Measurements from ENCODE around the gene ZNF746.
"Not testable (repeated sequence)": the region's sequence is repeated elsewhere in the genome, so short reads cannot be mapped to it uniquely, and the experiment has no call there.

ZNF746 gene

DNA sequence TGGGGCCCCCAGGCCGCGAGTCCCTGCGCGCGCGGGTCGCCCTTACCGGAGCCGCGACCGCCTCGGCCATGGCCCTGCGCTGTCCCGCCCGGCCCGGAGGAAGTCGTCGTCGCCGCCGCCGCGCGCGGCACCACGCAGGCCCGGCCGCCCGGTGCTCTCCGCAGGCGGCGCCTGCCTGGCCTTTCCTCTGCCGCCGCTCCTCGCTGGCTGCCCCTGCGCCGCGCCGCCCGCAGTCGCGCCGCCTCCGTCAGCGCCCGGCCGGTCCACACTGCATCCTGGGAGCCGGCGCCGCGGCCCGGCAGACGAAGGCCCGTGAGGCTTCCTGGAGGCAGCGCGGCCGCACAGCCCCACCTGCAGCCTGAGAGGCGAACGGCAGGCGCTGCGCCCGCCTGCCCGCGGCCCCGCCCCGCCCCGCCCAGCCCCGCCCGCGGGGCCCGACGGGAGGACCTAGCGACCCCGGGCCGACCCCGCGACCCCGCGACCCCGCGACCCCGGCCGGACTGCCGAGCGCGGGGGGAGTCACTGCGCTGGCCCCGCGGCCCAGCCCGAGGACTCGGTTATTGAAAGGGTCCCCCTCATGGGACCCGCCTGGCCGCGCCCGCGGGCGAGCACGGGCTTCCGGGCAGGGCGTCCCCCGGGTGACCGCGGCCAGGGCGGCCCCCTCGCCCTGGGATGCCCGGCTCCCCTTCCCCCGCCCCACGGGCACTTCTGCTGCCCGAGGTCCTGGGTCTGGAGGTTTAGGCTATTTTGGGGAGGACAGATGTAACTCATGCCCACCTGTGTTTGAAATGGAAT lies at the start of gene ZNF746:
Gene ZNF746, minus strand, starts transcription at position 343 of the 795 bp plus-strand sequence. Its CDS starts 273 bp downstream, at position 70.
- DNase-seq: peak; percentile 83

DNA sequence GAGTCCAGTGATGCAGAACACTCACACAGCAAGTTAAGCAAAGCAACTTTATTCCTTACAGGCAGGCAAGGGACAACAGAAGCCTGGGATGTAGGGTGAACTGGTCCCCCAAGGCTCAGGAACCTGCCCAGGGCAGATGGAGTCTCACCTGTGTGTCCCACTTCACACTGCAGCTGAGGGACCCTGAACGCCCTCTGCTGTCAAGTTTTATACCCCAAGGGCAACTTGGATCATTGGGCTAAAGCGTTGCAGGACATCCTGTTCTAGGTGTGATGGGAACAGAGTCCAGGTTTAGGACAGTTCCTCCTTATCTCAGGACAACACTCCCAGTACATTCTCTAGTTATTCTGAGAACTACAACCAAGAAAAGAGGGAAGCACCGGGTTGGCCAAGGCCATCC lies 49.5 kb upstream of the ZNF746 start:
- no peak for DNase-seq

DNA sequence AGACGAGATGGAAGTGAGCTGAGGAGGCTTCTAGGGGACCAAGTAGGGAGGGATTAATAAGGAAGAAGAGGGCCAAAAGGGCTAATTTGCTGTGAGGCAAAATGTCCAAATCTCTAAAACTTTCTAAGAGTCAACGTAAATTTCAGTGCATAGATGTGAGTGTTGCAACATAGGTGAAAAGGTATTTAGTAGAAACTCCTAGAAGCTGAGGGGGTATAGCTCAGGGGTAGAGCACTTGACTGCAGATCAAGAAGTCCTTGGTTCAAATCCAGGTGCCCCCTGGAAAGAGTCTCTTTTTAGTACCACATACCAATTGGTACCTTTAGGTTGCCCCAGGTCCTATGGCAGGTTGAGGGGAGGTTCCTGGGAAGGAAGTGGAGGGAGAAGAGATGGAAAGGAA lies 48.7 kb upstream of the ZNF746 start:
- no peak for DNase-seq

DNA sequence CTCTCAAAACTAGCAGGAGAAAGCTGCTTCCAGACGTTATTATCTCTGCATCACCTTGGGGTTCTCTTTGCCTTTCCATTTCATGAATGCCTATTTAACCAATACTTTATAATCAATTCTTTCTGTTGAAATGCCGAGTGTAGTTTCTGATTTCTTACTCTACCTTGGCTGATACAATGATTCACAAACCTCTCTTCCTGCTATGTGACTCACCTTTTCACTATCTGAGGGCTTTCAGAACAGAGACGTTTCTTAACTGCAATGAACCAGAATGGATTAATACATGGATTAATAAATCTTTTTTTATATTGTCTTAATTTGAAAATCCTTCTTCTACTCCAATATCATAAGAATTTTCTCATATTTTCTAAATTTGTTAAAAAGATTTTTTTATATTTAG lies 46.4 kb upstream of the ZNF746 start:
- no peak for DNase-seq

DNA sequence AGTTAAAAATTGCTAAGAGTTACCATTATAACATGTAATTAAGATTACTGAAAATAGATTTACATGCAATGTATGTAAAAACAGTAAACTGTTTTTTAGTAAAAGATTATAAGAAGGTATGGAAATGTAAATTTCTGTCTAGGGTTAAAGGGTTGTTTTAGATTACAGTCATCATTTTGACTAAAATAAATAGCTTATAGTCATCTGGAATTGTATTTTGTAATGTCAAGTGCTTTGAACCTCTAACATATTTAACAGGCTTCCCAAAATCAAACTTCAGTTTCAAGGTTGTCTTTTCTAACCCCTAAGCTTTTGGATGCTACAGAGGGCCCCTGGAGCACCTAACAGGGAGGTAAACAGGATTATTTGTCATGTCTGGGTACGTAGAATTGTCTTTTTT lies 35.0 kb upstream of the ZNF746 start:
- DNase-seq: no peak

DNA sequence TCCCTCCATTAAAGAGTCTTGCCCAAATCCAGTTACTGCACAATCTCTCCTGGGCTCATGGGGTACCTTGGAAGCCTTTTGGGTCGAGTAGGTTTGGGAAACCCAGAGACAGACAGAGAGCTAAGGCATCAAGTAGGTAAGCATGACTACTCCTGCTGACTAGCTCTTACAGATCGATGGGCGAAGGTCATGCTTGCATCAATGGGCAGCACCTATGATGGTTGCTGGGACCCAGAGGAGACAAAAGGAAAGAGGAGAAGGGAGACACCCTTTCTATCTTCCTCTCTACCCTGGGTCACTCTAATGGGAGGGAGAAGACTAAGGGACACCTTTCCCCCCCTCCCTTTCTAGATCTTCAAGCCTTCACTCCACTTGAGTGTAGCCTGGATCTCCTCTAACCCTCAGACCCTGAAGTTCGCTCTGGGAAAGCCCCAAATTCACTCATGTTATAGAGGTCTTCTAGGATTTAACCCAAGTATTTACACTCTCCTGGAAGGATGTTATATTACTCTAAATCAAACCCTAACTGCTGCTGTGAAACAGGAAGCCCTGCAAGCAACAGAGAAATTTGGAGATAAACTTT lies 31.6 kb upstream of the ZNF746 start:
- DNase-seq: no peak

DNA sequence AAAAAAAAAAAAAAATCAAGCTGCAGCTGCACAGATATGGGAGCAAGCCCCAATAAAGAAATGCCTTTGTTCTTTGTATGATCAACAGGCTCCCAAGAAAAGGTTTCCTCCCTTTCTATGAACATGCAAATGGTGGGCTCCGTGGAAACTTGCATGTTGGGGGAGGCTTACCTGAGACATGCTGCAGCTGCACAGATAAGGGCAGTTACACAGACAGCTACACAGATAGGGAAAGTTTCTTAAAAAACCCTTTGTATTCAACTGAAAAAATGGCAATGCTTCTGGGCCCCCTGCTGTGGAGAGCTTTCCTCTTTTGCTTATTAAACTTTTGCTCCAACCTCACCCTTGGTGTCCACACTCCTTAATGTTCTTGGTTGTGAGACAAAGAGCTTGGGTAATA lies 29.8 kb upstream of the ZNF746 start:
- DNase-seq: no peak

DNA sequence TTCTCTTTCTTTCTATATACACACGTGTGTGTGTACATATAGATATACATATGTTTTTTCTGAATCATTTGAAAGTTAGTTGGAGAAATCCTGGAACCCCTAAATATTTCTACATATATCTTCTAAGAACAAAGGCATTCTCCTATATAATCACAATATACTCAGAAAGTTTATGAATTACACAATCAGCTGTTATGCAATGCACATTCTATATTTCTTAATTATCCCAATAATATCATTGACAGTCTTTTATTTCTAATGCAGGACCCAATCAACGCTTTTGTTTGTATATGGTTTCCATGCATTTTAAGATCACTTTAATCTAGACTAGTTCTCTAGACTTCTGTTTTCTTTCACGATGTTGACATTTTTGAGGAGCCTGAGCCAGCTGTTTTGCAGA lies 27.7 kb upstream of the ZNF746 start:
- DNase-seq: no peak

DNA sequence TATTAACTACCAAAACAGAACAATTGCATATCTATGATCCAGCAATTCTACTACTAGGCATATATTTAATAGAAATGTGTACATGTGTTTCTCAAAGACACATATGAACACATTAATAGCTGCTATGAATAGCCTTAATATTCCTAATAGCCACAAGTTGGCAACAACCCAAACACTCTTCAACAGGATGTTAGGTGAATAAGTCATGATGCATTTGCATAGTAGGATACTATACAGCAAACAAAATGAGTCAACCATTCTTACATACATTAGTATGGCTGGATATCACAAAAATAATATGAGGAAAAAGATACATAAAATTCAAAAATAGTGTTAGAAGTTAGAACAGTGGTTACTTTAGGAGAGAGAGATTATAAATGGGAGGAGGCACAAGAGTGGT lies 26.8 kb upstream of the ZNF746 start:
- no peak for DNase-seq

DNA sequence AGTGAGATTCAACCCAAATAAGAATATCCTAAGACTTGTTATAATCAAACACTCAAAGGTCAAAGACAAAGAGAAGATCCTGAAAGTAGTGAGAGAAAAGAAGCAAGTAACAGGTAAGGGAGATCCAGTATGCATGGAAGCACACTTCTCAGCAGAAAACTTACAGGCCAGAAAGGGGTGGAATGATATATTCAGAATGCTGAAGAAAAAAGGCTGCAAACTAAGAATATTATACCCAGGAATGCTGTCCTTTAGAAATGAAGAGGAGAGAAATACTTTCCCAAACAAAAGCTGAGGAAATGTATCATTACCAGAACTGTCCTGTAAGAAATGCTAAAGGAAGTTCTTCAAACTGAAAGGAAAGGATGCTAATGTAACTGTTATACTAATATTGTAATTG lies 12.6 kb upstream of the ZNF746 start:
- DNase-seq: no peak

DNA sequence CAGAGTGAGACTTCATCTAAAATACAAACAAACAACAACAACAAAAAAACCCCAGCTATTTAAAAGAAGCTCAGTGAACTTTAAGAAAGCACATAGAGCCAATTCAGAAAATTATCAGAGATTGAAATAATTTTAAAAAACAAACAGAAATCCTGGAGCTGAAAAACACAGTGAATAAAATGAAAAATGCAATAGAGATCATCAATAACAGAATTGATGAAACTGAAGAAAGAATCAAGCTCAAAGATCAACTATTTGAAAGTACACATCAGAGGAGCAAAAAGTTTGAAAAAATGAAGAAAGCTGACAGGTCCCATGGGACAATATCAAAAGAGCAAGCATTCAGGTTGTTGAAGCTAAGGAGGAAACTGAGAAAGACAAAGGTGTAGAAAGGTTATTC lies 12.2 kb upstream of the ZNF746 start:
- no peak for DNase-seq

DNA sequence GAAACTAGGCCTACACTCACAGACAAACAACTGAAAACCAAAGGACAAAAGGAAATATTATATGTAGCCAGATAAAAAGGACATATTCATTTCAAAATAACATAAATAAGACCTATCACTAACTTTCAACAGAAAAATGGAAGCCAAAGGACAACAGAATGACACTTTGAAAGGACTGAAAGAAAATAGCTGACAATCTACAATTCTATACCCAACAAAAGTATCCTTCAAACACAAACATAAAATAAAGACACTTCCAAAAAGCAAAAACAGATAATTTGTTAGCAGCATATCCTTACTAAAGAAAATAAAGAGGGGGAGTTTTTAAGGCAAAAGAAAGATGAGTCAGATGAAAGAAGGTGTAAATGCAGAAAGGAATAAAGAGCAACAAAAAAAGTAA lies 7.9 kb upstream of the ZNF746 start:
- no peak for DNase-seq

DNA sequence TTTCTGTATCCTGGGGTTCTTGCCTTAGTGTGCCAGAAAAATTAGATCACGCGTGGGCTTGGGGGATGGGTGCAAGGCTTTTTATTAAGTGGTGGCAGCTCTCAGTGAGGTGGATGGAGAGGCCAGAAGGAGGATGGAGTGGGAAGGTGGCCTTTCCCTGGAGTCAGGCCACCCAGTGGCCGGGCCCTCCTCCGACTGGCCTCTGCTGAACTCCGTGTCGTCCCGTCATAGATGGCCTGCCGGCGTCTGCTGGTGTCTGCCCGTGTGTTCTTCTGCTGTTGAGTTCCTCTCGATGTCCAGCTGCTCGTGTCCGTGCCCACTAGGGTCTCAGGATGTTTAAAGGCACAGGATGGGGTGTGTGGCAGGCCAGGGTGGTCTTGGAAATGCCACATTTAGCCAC lies 4.0 kb upstream of the ZNF746 start:
- no peak for DNase-seq

DNA sequence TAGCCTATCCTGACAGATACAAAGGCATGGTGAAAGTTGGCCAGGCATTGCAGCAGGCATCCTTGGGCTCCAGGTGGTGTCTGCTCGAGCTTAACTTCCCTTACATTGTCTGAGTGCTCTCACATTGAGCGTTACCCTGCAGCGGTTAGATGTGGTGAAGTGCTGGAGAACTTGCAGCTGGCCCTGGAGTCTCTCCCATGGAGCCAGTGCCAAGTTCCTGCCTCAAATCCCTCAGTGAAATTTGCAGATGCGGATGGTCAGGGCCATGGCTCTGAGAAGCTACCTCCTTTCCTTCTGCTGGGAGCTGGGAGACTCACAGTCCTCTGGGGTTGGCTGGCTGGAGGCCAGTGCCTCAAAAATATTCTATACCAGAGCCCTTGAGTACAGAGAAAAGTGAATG lies 3.3 kb upstream of the ZNF746 start:
- DNase-seq: no peak

DNA sequence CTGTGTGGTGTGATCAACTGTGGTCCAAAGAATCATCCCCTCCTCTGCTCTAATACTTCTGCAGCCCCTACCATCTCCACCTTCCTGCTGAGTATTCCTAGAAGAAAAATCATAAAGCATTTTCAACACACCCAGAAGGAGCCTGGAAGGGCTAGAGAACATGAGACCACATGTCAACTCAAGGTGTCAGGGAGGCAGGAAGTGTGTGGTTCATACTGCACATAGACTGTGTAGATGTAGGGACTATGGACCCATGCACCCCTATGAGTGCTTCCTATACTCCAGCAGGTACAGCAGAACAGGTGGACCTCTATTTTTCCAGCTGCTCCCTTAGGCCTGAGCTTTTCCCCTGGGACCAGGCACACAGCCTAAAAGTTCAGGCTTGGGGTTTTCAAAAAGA lies 2.6 kb upstream of the ZNF746 start:
- DNase-seq: no peak

DNA sequence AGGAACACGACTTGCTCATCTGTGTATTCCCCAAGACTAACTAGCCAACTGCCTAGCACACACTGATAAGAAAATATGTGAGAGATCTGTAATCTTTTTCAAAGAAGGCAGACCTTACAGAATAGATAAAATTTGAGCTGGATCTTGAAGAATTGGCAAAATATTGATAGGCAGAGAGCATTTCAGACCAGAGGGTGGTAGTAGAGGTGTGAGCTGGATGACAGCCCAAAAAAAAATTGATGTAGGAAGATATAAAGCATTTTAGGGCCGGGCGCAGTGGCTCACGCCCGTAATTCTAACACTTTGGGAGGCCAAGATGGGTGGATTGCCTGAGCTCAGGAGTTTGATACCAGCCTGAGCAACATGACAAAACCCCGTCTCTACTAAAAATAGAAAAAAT lies 1.2 kb upstream of the ZNF746 start:
- DNase-seq: no peak

DNA sequence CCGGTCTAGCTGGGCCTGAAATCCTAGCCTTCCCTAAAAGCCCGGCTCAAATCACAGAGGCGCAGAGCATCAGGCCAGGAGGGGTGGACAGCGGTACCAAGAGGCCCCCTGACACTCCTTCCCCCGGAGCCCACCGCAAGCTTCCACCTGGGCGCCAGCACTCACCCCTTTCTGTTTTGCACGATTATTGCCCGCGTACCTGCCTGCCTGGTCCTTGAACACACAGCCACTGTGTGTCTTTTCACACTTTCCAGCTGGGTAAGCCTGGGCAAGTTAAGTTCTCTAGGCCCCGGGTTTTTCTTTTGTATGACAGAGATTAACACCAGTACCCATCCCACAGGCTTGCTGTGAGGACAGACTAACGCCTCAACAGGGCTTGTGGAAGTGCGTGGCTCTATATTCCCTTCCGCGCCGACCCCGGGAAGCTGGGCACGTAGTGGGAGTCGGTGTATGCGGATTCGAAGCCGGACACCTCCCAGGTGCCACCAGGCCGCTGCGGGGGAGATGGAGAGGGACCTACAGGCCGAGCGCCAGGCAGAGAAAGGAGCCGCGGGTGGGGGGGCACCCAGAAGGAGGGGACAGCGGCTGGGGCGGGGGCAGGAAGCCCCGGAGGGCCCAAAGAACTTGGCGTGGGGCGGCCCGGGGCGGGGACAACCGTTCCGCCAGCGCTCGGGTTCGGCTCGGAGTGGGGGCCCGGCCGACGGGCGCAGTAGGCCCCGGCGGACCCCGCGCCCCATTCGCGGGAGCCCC lies 792 bp downstream of the ZNF746 start:
- peak; percentile 49 for DNase-seq

DNA sequence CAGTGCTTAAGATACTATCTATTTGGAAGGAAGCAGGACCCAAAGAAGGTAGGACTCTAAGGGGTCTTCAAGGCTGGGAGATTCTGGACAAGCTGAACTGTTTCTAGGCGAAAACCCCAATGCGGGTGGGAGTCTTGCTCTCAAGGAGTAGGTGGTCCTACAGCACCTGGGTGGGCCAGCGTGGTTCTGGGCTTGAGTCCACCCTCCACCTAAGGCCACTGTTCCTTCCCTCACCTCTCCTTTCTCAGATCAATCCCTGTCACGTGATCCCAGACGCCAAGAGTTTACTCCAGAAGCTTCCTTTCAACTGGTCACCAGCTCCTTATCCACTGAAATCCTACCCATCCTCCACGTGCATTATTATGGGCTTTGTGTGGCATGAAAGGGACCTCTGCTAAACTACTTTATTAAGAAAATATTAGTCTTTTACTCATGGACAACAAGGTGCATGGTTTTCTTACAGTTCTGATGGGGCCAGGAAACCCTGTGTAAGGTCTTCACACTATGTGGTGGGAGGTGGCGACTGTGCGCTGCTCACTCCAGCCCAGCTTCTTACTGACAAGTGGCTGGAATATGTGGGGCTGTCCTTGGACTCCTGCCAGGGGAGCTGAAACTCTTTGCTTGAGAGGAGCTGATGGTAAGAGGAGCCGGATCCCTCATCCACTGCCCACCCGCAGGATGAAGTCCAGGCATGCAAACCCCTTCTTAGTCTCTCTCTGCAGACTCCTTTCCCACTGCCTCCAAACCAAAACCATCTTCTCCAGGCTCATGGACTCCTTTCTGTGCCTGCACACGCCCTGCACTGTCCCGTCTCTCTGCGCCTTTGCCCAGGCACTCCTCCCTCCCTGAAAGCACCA lies 1.6 kb downstream of the ZNF746 start:
- DNase-seq: no peak

DNA sequence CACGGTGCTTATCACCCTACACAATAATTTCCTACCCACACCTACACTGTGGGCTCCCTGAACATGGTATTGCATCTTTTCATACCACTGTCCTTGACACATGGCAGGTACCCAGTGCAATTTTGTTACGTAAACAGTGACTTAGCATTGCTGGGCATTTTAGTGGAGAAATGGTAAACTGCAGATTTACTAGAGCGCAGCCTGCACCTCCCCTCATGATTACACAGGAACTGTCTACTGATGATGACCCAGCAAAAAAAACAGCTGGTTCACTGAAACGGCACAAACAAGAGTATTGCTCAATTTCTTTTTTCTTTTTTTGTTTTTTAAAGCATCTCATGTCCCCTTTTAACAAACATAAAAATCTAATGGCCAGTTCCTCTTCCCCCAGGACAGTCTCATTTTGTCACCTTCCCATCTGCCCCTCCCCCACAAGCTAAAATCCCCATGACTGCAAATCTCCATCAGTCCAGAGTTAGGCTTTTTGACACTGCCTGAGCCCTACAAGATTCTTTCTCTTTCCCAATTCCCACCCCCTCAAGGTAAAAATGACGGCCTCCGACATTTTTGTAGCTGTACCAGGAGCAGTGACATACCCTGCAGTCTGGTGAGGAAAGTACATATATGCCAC lies 2.8 kb downstream of the ZNF746 start:
- no peak for DNase-seq

DNA sequence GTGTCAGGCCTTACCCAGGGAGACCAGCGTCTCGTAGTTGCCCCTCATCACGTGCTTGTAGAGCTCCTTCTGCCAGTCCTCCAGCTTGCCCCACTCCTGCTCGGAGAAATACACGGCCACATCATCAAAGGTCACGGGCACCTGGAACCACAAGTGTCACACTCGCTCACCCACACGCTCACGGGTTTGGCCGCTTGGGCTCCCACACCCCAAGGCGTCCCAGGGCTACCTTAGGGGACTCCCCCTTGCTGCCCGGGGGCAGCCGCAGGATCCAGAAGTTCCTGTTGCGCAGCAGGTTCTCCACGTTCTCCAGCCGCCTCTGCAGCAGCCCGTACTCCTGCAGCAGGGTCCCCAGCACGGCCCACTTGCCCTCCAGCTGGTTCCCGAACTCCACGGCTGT lies 3.6 kb downstream of the ZNF746 start:
- not testable (repeated sequence) for DNase-seq

DNA sequence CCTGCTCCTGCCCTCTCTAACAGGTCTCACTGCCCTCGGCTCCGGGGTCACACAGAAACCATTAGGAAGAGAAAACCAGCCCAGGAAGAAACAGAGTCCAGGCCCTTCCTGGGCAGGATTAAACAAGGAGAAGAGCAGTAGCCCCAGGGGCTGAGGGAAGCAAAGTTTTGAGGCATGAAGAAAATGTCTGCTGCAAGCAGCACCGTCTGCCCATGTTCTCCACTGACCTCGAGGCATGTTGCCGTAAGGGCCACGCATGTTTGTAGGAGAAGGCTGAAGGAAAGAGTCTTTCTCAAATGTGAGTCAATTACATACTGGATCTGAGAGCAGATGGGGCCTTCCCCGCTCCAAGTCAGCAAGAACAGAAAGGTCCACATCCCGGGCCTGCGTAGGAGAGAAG lies 4.2 kb downstream of the ZNF746 start:
- no peak for DNase-seq

DNA sequence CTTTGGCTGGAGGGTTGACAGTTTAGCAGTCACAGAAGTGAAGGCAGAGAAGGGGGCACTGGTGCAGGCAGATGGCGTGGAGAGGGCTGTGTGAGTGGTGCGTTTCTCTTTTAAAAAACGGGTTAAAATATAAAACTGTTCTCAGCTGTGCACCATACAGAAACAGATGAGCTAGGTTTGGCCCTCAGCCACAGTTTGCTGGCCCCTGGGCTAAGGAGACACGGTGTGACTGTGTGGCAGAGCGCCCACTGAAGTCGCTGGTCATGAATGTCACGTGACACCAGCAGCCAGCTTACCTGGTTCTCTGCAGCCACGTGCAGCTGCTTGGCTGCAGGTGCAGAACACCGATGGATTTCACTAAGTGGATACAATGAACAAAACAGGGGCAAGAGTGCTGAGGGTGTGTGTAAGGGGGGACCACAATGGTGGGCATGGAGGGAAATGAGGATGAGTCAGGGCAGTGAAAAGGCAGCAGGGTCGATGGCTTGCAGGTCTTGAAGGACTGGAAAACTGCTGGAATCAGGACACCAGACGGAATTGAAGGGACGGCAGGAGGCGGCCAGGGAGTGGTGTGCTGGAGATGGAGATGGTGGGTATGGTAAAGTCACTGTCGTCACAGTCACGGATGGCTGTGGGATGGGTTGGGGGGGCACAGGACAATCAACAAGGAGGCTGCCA lies 7.4 kb downstream of the ZNF746 start:
- no peak for DNase-seq
